ENCODE measurements around the gene PUSL1. TPM values are rescaled to one million over a fixed set of nuclear protein-coding genes. Genes with fewer than 3 reads are reported as not detected.

PUSL1 gene
- total RNA-seq, 1 experiment from 2014 or later: 22.7 TPM

GRCh38 chr1:1347663-1348419, 39.4 kb downstream of the PUSL1 start:
- peak overlapping the region; percentile 80 for H3K4me3 Mint-ChIP-seq (ENCODE audit: low read depth, unreplicated experiment)
- CTCF ChIA-PET: interaction anchor here (1.6 kb wide), 1 partner anchor 56 kb away, joined by 4 read pairs; no protein-coding TSS in a partner anchor
- intact Hi-C loops (cut with micrococcal nuclease; ENCODE audit: unreplicated experiment): no loop called here
- H3K9me3 Mint-ChIP-seq (ENCODE audit: low read depth, unreplicated experiment): no peaks in the 10 kb centered on the region
- no peaks in the 10 kb centered on the region for H3K27me3 Mint-ChIP-seq (ENCODE audit: unreplicated experiment)
- peaks cover 19% of the 10 kb centered on the region for H3K4me1 Mint-ChIP-seq (ENCODE audit: low read depth, unreplicated experiment)
- no peak for TF ChIP-seq CTCF (IDR thresholded peaks at IDR 0.05; ENCODE audit: unreplicated experiment)
- DNase-seq: peak; percentile 54
- BruUV-seq (replicated peaks): TSS peak; percentile 48
- H3K27ac Mint-ChIP-seq (ENCODE audit: unreplicated experiment): peak overlapping the region; percentile 79
- peaks cover 58% of the 10 kb centered on the region for H3K36me3 Mint-ChIP-seq (ENCODE audit: insufficient read depth, unreplicated experiment)

- no peaks in the 10 kb centered on the region for H3K9me3 Mint-ChIP-seq (ENCODE audit: low read depth, unreplicated experiment)
- peaks cover 59% of the 10 kb centered on the region for H3K36me3 Mint-ChIP-seq (ENCODE audit: insufficient read depth, unreplicated experiment)
- TF ChIP-seq CTCF (IDR thresholded peaks at IDR 0.05; ENCODE audit: unreplicated experiment): no peak
- CTCF ChIA-PET: interaction anchor here (1.6 kb wide), 1 partner anchor 57 kb away, joined by 4 read pairs; no protein-coding TSS in a partner anchor
- H3K27ac Mint-ChIP-seq (ENCODE audit: unreplicated experiment): peak overlapping the region; percentile 79
- intact Hi-C loops (cut with micrococcal nuclease; ENCODE audit: unreplicated experiment): no loop called here
- no TSS peak for BruUV-seq (replicated peaks)
- H3K4me1 Mint-ChIP-seq (ENCODE audit: low read depth, unreplicated experiment): peaks cover 11% of the 10 kb centered on the region
- H3K4me3 Mint-ChIP-seq (ENCODE audit: low read depth, unreplicated experiment): peak overlapping the region; percentile 80
- no peak for DNase-seq
- H3K27me3 Mint-ChIP-seq (ENCODE audit: unreplicated experiment): no peaks in the 10 kb centered on the region
Measured at GRCh38 chr1:1348420-1349255, 40.2 kb downstream of the PUSL1 start.

GRCh38 chr1:1349256-1350012, 41.0 kb downstream of the PUSL1 start, which contains the start of gene DVL1:
Gene DVL1 (minus strand): TSS chr1:1349418. CDS start chr1:1349065, 353 bp downstream.
- DNase-seq: peak; percentile 74
- Mint-ChIP-seq H3K4me1 (ENCODE audit: low read depth, unreplicated experiment) (peaks cover 10% of the 10 kb centered on the region), H3K9me3 (ENCODE audit: low read depth, unreplicated experiment) (no peaks in the 10 kb centered on the region), H3K27me3 (ENCODE audit: unreplicated experiment) (no peaks in the 10 kb centered on the region), H3K36me3 (ENCODE audit: insufficient read depth, unreplicated experiment) (peaks cover 58% of the 10 kb centered on the region), H3K4me3 (ENCODE audit: low read depth, unreplicated experiment) (peak within 1 kb of the TSS; percentile 80), H3K27ac (ENCODE audit: unreplicated experiment) (peak within 1 kb of the TSS; percentile 79)
- CTCF ChIA-PET: no interaction called here
- no TSS peak for BruUV-seq (replicated peaks)
- no peak for TF ChIP-seq CTCF (IDR thresholded peaks at IDR 0.05; ENCODE audit: unreplicated experiment)
- intact Hi-C loops (cut with micrococcal nuclease; ENCODE audit: unreplicated experiment): no loop called here

Measured in Calu3 (cell line).